Peyer's patch (tissue), 4 donors: ENCODE measurements around the gene ALOXE3.

Source experiments
- CTCF ChIP-seq, 6 experiments: fragments of 450-650 bp in 4 of 6; fragments of 200-600 bp in 2 of 6; sonication (generic) in 1 of 6; IDR thresholded peaks; one replicate each; pipeline ENCODE4 v1.5.1; 2017 to 2019; ENCODE audit warnings: antibody characterized with exemption in 6 of 6, mild to moderate bottlenecking in 3 of 6, moderate library complexity in 1 of 6
- POLR2A ChIP-seq, 2 donors: fragments of 450-650 bp; IDR thresholded peaks; one replicate each; pipeline ENCODE4 v1.5.1; 2017; ENCODE audit warnings: antibody characterized with exemption in 2 of 2, mild to moderate bottlenecking in 2 of 2, moderate library complexity in 2 of 2

GRCh38 chr17:8160224-8160577 lies 41.9 kb upstream of the ALOXE3 start:
- TF ChIP-seq CTCF (IDR thresholded peaks at IDR 0.05) (no peak), POLR2A (IDR thresholded peaks at IDR 0.05) (no peak)
